Left hindlimb (tissue), 1 donor: ENCODE measurements around the gene CDK2AP2.
"Not testable (repeated sequence)": the region's sequence is repeated elsewhere in the genome, so short reads cannot be mapped to it uniquely, and the experiment has no call there.

ENCODE experiments used
- DNase-seq: peaks from one replicate; pipeline ENCODE4 v3.0.0-alpha.2; 2018

Gene CDK2AP2

GRCh38 chr11:67523556-67524479 is 15.9 kb upstream of the CDK2AP2 start:
- no peak for DNase-seq

GRCh38 chr11:67522844-67523555 is 15.0 kb upstream of the CDK2AP2 start, which contains the start of gene CABP2:
Gene CABP2, minus strand, starts transcription at chr11:67523446. Its CDS starts 120 bp downstream, at chr11:67523326.
- DNase-seq = no peak

GRCh38 chr11:67522338-67522737 is 14.4 kb upstream of the CDK2AP2 start:
- DNase-seq = no peak

GRCh38 chr11:67521924-67522323 is 14.0 kb upstream of the CDK2AP2 start:
- DNase-seq = no peak

- DNase-seq = no peak
These were observed 13.2 kb upstream of the CDK2AP2 start for GRCh38 chr11:67520856-67521824.

- no peak for DNase-seq
These were observed 11.8 kb upstream of the CDK2AP2 start for GRCh38 chr11:67519726-67520125.

- DNase-seq = no peak
These were observed 10.0 kb upstream of the CDK2AP2 start for GRCh38 chr11:67517784-67518552.

GRCh38 chr11:67516806-67517205 is 8.8 kb upstream of the CDK2AP2 start:
- no peak for DNase-seq

GRCh38 chr11:67514116-67514515 is 6.2 kb upstream of the CDK2AP2 start:
- DNase-seq = no peak

- not testable (repeated sequence) for DNase-seq
These were observed 3.6 kb upstream of the CDK2AP2 start for GRCh38 chr11:67511558-67511957.

- DNase-seq = no peak
These were observed 2.0 kb upstream of the CDK2AP2 start for GRCh38 chr11:67510023-67510345.

GRCh38 chr11:67508486-67509121 is 642 bp upstream of the CDK2AP2 start:
- peak; percentile 95 for DNase-seq

GRCh38 chr11:67507242-67507863 is 609 bp downstream of the CDK2AP2 start:
- DNase-seq = no peak

GRCh38 chr11:67506426-67507051 is 1.4 kb downstream of the CDK2AP2 start:
- no peak for DNase-seq

GRCh38 chr11:67505605-67506396 is 2.2 kb downstream of the CDK2AP2 start:
- peak; percentile 84 for DNase-seq

- DNase-seq = peak; percentile 78
These were observed 2.9 kb downstream of the CDK2AP2 start, which contains the start of gene PITPNM1 for GRCh38 chr11:67504950-67505581. Gene PITPNM1, minus strand, starts transcription at chr11:67505363. Its CDS starts 1,183 bp downstream, at chr11:67504180.

GRCh38 chr11:67504005-67504949 is 3.7 kb downstream of the CDK2AP2 start:
- no peak for DNase-seq
